ENCODE measurements around the gene RNF13.

Gene RNF13

GRCh38 chr3:150005243-150006112 lies 192.5 kb downstream of the RNF13 start:
- no peak for DNase-seq

GRCh38 chr3:150006794-150007193 lies 193.8 kb downstream of the RNF13 start:
- DNase-seq, result no peak
